ENCODE results near the gene ZMIZ1. TPM values are rescaled to one million over a fixed set of nuclear protein-coding genes. Genes with fewer than 3 reads are reported as not detected.

ZMIZ1 gene
- total RNA-seq, 2 donors from 2014 or later: 27.2 to 42.2 TPM

DNA sequence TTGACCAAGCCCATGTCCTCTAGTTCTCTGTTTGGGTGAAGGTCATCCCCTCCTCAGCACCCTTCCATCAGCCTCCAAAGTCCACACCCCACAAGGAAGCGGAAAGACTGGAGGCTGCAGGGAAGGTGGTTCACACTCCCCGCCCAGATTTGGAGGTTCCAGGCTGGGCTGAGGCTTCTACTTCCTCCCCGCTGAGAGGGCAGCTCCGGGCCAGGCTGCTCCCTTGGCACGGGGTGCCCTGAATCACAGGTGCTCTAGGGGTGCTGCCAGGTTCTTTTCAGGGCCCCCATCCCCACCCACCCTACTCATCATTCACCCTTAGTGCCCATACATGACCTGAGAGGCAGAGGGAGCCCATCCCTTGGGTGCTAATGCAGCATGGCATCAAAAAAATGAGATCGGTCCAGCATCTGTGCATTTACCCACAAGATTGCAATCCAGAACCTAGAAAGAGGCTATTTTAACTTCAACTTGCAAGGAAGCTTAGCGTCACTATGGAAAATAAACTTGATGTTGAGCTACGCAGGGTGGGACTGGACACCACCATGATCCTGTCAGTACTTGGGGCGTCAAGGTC, 47.3 kb upstream of the ZMIZ1 start:
- intact Hi-C loops (cut with DNase I): no loop called here
- no peak for ATAC-seq
- Histone ChIP-seq H3K27ac (no peak overlapping the region), H3K4me1 (peaks cover 41% of the 10 kb centered on the region), H3K9me3 (no peaks in the 10 kb centered on the region), H3K4me3 (no peak overlapping the region), H3K27me3 (no peaks in the 10 kb centered on the region), H3K36me3 (replicated peaks in 1 of 2; ENCODE audit: insufficient read depth in 1 of 2, low read depth in 2 of 2) (no peaks in the 10 kb centered on the region)
- peak in 2 of 7 experiments; percentile 22 to 46 for TF ChIP-seq CTCF (IDR thresholded peaks at IDR 0.05)
- TF ChIP-seq POLR2A (IDR thresholded peaks at IDR 0.05): no peak
- peak in 3 of 4 donors; percentile 47 to 60 (median 48) for DNase-seq
- WGBS, 2 donors: 54 to 55% methylated on average over 5 to 9 of the region's 9 CpGs

- Histone ChIP-seq H3K27ac (no peak overlapping the region), H3K4me1 (peaks cover 41% of the 10 kb centered on the region), H3K4me3 (no peak overlapping the region), H3K27me3 (no peaks in the 10 kb centered on the region), H3K9me3 (no peaks in the 10 kb centered on the region), H3K36me3 (replicated peaks in 1 of 2; ENCODE audit: insufficient read depth in 1 of 2, low read depth in 2 of 2) (no peaks in the 10 kb centered on the region)
- DNase-seq (no peak), ATAC-seq (no peak)
- TF ChIP-seq CTCF (IDR thresholded peaks at IDR 0.05) (no peak), POLR2A (IDR thresholded peaks at IDR 0.05) (no peak)
- intact Hi-C loops (cut with DNase I): no loop called here
- 90 to 92% methylated on average over 10 of the region's 10 CpGs for WGBS, 2 donors
These were observed 46.7 kb upstream of the ZMIZ1 start for GRCh38 chr10:79021948-79022499.

DNA sequence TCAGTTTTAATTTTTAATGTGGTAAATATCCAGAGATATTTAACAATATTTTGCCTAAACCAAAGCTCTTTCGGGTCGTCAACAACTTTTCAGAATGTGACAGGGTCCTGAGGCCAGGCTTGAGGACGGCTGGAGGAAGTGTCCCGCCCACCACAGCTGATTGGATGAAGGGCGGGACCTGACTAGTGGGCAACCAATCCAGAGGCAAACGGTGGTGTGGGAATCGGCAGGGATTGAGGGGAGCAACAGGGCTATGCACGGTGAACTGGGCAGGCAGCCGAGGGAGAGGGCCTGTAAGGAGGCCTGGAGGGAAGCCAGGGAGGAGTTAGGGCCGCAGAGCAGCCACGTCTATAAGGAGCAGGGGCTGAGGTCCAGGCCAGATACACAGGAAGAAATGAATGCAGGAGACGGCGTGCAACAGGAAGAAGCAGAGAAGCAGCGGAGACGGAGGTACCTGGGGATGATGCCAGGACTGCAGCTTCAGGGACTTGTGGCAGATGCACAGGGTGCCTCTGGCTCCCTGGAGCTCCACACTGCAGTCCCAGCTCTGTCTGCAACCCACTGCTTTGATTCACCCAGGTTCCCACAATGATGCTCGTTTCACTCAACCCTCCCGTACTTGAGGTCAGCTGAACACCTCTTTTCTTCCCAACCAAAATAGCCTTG, 46.1 kb upstream of the ZMIZ1 start:
- H3K4me3 ChIP-seq: no peak overlapping the region
- 82 to 88% methylated on average over 16 to 17 of the region's 17 CpGs for WGBS, 2 donors
- no peaks in the 10 kb centered on the region for H3K36me3 ChIP-seq (replicated peaks in 1 of 2; ENCODE audit: insufficient read depth in 1 of 2, low read depth in 2 of 2)
- H3K9me3 ChIP-seq: no peaks in the 10 kb centered on the region
- H3K27ac ChIP-seq: no peak overlapping the region
- H3K27me3 ChIP-seq: no peaks in the 10 kb centered on the region
- ATAC-seq (no peak), DNase-seq (peak in 2 of 4 donors; percentile 20 to 24)
- intact Hi-C loops (cut with DNase I): no loop called here
- H3K4me1 ChIP-seq: peaks cover 44% of the 10 kb centered on the region
- TF ChIP-seq POLR2A (IDR thresholded peaks at IDR 0.05) (no peak), CTCF (IDR thresholded peaks at IDR 0.05) (no peak)

DNA sequence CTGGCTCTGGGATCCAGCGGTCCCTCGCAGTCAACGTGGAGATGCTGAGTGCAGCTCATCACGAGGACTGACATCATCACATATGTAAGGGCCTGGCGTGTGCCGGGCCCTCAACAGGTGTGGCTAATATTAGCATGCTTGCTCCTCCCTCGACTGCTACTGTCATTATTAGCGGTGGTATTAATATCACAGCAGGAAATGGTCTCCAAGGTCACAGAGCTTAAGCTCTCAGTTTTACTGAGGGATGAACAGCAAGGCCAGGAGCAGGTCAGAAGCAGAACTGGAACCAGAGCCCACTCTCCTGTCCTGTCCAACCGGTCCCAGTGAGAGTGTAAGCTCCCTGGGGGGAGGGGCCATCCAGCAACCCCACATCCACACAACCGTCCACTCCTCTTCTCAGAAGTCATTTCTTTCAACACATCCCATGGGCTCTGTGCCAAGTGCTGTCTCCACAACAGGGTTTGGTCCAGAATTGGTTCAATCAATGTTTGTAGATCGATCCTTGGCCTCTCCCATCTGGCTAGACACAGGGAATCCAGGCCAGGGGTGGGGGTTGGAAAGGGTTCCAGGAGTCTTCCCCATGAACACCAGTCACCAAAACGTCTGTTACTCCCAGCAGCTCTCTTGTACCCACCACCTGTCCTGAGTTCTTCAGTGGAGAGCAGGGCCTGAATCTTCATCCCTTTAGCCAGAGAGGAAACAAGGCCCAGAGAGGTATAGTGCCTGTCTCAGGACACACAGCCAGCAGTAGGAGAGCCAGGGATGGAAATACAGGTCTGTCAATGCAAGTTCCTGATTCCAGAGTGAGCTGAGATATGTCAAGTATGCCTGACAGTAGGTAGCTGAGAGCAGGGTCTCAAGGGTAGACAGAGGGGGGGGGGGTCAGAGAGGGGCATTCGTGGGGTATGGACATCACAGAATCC, 45.3 kb upstream of the ZMIZ1 start:
- intact Hi-C loops (cut with DNase I): no loop called here
- Histone ChIP-seq H3K27ac (no peak overlapping the region), H3K4me3 (no peak overlapping the region), H3K4me1 (peaks cover 49% of the 10 kb centered on the region), H3K36me3 (replicated peaks in 1 of 2; ENCODE audit: insufficient read depth in 1 of 2, low read depth in 2 of 2) (no peaks in the 10 kb centered on the region), H3K27me3 (no peaks in the 10 kb centered on the region), H3K9me3 (no peaks in the 10 kb centered on the region)
- TF ChIP-seq POLR2A (IDR thresholded peaks at IDR 0.05) (no peak), CTCF (IDR thresholded peaks at IDR 0.05) (no peak)
- WGBS, 2 donors: 60 to 64% methylated on average over 9 to 13 of the region's 13 CpGs
- ATAC-seq: no peak
- DNase-seq: peak in 2 of 4 donors; percentile 41 to 42

Measured in body of pancreas (tissue), 4 donors.